NCI-H146 (cell line): ENCODE results near the gene MED13L.
"Not testable (repeated sequence)": the region's sequence is repeated elsewhere in the genome, so short reads cannot be mapped to it uniquely, and the experiment has no call there.

Source experiments
- DNase-seq: peaks from one replicate; lab custom pipeline; 2025; lab: John Stamatoyannopoulos, UW

The MED13L gene

GRCh38 chr12:116055895-116056607 is 221.4 kb downstream of the MED13L start:
- DNase-seq: no peak

DNA sequence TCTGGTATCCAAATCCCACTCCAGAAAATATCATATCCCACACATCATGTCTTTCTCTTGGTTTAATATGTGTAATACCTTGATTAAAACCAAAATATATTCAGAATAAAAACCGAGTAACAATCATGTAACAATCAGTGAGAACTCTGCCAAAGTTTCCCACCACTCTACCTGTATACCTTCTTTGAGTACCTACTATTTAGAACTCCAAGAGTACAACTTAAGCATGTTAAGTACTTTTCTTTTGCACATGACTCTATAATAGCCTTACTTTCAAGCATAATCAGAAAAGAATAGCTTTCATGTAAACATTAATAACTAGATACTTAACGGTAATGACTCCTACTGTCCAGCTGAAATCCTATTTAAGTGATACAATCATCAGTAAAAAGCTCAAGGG is 223.2 kb downstream of the MED13L start:
- DNase-seq: no peak

GRCh38 chr12:116053479-116054200 is 223.9 kb downstream of the MED13L start:
- DNase-seq: no peak

- no peak for DNase-seq
These were observed 227.2 kb downstream of the MED13L start for GRCh38 chr12:116050275-116050674.

- no peak for DNase-seq
These were observed 228.6 kb downstream of the MED13L start for GRCh38 chr12:116048879-116049278.

GRCh38 chr12:116046039-116046438 is 231.5 kb downstream of the MED13L start:
- no peak for DNase-seq

- DNase-seq: no peak
These were observed 232.3 kb downstream of the MED13L start for GRCh38 chr12:116045150-116045549.

- DNase-seq: peak; percentile 2
These were observed 233.6 kb downstream of the MED13L start for GRCh38 chr12:116043659-116044535.

GRCh38 chr12:116040402-116040801 is 237.1 kb downstream of the MED13L start:
- DNase-seq: no peak

DNA sequence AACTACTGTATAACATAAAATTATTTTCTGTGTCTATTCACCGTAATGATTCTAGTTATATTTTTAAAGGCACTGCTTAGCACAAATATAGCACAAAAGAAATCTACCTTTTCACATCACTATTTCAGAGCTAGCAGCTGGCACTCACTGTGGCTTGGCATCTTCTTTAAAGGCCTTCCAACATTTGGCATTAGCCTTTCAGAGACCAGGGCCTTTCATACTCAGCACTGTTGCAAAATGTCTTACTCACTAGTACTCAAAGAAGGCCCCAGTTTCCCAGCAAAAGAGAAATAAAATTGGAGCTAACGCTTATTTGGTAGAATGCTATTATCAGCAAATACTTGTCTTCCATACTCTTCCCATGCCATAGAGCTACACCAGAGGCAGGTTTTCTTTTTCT is 238.4 kb downstream of the MED13L start:
- no peak for DNase-seq

DNA sequence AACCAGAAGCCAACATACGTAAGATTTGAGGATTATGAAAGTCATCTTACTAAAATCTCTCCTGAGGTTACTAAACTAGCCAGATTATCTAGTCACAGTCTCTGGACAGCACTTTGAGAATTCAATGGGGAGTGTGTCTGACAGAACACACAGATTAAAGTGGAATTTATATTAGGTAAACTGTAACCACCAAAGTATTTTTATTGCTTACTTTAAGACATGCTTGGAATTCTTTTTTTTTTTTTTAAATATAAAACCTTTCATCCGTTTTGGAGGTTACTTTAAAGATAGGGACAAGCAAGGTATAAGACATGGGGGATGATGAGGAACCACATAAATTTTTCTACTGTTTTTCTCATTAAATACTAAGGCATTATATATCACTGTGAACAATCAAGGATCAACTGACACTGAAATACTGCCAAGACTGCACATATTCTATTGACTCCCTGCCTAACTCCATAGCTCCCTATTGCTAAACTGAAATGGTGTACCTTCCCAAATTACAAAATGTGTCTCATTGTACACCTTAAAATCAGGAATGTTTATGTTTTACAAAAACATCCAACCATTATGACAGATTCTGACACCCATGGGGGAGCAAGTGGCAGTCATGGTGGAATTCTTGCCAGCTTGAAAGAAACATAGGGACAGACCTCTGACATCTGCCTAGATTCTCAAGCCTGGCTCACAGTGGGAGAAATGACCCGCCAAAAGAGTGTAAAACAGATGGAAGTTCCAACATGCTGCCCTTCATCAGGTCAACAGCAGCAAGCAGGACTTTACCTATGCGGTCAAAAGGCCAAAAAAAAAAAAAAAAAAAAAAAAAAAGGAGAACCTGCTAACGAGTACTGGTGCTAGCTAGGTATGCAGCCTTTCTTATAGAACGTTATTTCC is 239.3 kb downstream of the MED13L start:
- no peak for DNase-seq

DNA sequence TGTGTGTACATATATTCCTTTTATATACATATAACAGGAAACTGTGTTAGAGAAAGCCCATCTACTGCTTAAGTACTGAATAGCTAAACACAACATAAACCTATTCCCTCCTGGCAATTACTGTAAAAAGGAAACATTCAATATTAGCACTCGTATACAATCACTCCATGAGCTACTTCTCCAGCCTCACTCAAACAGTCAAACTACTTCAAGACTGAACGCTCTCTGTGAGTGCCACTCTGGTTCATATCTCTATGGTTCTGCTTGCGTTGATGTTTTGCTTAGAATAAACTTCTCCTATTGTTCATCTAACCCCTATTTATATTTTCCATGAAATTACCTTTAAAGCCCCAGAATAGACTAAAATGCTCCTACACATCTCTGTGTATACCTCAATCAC is 243.7 kb downstream of the MED13L start:
- no peak for DNase-seq

GRCh38 chr12:116031624-116032023 is 245.9 kb downstream of the MED13L start:
- DNase-seq: not testable (repeated sequence)

- no peak for DNase-seq
These were observed 248.9 kb downstream of the MED13L start for GRCh38 chr12:116028619-116029018.

- no peak for DNase-seq
These were observed 250.0 kb downstream of the MED13L start for GRCh38 chr12:116027551-116027821.

DNA sequence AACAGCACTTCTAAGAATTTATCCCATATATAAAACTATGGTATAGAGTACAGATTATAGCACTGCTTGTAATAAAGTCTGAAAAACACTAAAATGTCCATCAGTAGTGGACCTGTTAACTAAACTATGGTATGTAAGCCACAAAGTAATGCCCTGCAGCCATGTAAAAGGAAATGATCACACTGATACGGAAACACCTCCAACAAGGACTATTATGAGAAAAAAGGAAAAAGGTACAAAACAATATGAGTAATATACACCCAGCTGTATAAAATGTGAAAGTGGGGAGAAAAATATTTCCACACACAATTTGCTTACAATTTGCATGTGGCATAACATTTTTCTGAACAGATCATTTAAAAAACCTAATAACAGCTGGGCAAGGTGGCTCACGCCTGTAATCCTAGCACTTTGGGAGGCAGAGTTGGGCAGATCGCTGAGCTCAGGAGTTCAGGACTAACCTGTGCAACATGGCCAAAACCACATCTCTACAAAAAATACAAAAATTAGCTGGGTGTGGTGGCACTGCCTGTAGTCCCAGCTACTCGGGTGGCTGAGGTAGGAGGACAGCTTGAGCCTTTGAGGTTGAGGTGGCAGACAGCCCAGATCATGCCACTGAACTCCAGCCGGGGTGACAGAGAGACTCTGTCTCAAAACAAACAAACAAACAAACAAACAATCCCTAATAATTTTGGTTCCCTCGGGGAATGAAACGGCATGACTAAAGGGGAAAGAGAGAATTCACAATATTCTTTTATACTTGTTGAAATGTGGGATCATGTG is 250.5 kb downstream of the MED13L start:
- no peak for DNase-seq

- no peak for DNase-seq
These were observed 251.1 kb downstream of the MED13L start for GRCh38 chr12:116026346-116026745.

DNA sequence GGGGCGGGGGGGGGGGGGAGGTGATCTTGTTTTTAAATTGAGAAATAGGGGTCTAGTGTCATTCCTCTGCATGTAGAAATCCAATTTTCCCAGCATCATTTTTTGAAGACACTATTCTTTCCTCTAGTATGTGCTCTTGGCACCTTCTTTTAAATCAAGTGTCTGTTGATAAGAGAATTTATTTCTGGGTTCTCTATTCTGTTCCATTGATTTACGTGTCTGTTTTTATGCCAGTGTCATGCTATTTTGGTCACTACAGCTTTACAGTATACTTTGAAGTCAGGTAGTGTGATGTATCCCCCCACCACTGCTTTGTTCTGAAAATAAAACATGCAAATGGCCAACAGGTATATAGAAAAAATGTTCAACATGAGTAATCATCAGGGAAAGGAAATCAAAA is 252.7 kb downstream of the MED13L start:
- DNase-seq: no peak

GRCh38 chr12:116019415-116019814 is 258.1 kb downstream of the MED13L start:
- no peak for DNase-seq

DNA sequence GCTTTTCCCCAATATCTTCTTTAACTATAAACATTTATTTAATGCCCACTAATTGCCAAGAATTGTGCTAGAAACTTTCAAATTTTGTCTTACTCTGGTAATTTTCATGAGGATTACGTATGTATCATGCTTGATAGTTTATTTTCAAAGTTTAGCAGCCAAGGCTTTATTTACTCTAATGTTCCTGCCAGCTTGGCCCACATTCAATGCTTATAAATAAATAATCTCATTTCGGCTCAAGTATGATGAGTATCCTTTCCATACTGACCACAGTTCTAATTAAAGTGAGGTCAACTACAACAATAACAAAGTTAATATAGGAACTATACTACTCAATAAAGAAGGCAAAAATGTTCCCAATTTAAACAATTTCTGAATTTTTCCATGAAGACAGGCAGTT is 259.2 kb downstream of the MED13L start:
- DNase-seq: no peak

GRCh38 chr12:116015525-116015924 is 262.0 kb downstream of the MED13L start:
- DNase-seq: peak; percentile 1
